Measurements from ENCODE around the gene USP6NL.

DNA sequence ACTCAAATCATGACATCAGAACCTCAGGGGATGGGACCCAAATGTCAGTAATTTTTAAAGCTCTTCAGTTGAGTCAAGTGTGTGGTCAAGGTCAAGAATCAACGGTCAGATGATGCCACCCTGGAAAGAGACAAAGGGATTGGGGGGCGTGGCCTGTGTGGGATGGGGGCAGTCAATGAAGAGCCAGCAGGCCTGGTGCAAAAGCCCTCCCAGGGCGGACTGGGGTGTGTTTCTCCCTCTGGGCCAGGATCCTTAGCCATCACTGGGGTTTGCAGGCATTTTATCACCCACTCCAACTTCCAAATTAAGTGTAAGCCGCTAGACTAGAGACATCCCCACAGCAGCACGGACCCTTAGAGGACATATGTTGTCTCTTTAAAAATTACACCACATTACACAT is 204.7 kb downstream of the USP6NL start:
- TF ChIP-seq CTCF (IDR thresholded peaks at IDR 0.05) (no peak), POLR2A (IDR thresholded peaks at IDR 0.05) (no peak)

Data from lower leg skin (tissue), 3 donors.